Pancreas (tissue), 10 donors: ENCODE measurements around the gene SNTG2. TPM values are rescaled to one million over a fixed set of nuclear protein-coding genes. Genes with fewer than 3 reads are reported as not detected.

ENCODE experiments used
- ATAC-seq, 4 donors: fragments of 200-7000 bp; cut with Tn5 transposase; one replicate each; pipeline versions ENCODE4 v1.8.0 to v1.9.1; 2020; ENCODE audit warnings: mild to moderate bottlenecking in 4 of 4, moderate library complexity in 4 of 4
- DNase-seq, 6 donors: peaks; one replicate each; pipeline ENCODE4 v3.0.0-alpha.2; 2020
- FAIRE-seq: peaks from 2 replicates; lab custom pipeline; 2012; peaks lifted over from hg19 to GRCh38; lab: Jason Lieb, UNC
- H3K27ac ChIP-seq, 4 donors: fragments of 200-600 bp; sonication (generic); 1 replicate in 3 of 4; 2 replicates in 1 of 4; pipeline versions ENCODE4 v1.5.0 to v1.8.0; 2020
- H3K27me3 ChIP-seq, 4 donors: fragments of 200-600 bp; one replicate each; pipeline ENCODE4 v1.8.0; 2021
- H3K36me3 ChIP-seq, 3 donors: fragments of 200-600 bp; sonication (generic) in 1 of 3; one replicate each; pipeline versions ENCODE4 v1.5.0 to v1.8.0; 2020 to 2021
- H3K4me1 ChIP-seq, 3 donors: fragments of 200-600 bp; one replicate each; pipeline ENCODE4 v1.8.0; 2021
- H3K4me3 ChIP-seq, 4 donors: fragments of 200-600 bp; sonication (generic) in 2 of 4; one replicate each; pipeline versions ENCODE4 v1.5.0 to v1.8.0; 2020 to 2021
- H3K9me3 ChIP-seq, 4 donors: fragments of 200-600 bp; one replicate each; pipeline ENCODE4 v1.8.0; 2021
- CTCF ChIP-seq, 4 donors: fragments of 200-600 bp; sonication (generic) in 3 of 4; IDR thresholded peaks; one replicate each; pipeline versions ENCODE4 v1.5.0 to v1.8.0; 2021; ENCODE audit warnings: antibody characterized with exemption in 4 of 4
- WGBS, 2 donors: extraction: QIAGEN DNeasy Blood & Tissue Kit; methylation state at CpG; one replicate each; pipeline ENCODE4 v1.1.7; 2013; 5-methylcytosine and 5-hydroxymethylcytosine counted together
- intact Hi-C, 3 donors: fragments of 100-400 bp; cut with DNase I; formaldehyde crosslinking; loops; one replicate each; pipeline versions ENCODE4 v1.11.1 to v1.14.2; 2022
- polyA plus RNA-seq, 2 donors: library from polyadenylated mRNA; stranded (reverse); fragments of 200-250 nt; gene quantifications; one replicate each; pipeline ENCODE4 v1.2.3, GENCODE V29; 2013
- total RNA-seq, 6 donors: library from RNA; stranded (reverse); fragmentation: NEBNext Ultra II Directional in 4 of 6; extraction: Animal tissue kit (Norgen Biotek cat#: 25700) in 4 of 6; gene quantifications; one replicate each; pipeline versions ENCODE4 v1.2.1 to v1.2.4, GENCODE V29; 2021 to 2023
- donor health status: healthy with polysubstance abuse.
- donor health status: DM: no; HTN: no; CAD: no; lungs with moderate emphysema.
- donor health status: DM: no; HTN: no; CAD: no.
- donor health status: control.
- donor health status: control.
- donor health status: Bipolar disorder and iron deficiency.
- donor health status: DM: yes; HTN: yes; CAD: no.
- donor health status: DM: no; HTN: no; CAD: no.
- donor health status: DM: no; HTN: no; CAD: no.
- donor health status: DM: yes; HTN: yes; CAD: no.

SNTG2 gene
- total and polyA plus RNA-seq, 8 donors: 1.4 to 19.2 (median 4.6) TPM

GRCh38 chr2:929925-930324 lies 20.7 kb upstream of the SNTG2 start:
- ATAC-seq (no peak), FAIRE-seq (no peak), DNase-seq (no peak)
- H3K4me1 ChIP-seq: peaks cover 0 to 4% (median 0%) of the 10 kb centered on the region in 3 donors
- no peak overlapping the region for H3K27ac ChIP-seq
- no peak overlapping the region for H3K4me3 ChIP-seq
- no peaks in the 10 kb centered on the region for H3K36me3 ChIP-seq
- 86 to 94% methylated on average over 14 of the region's 14 CpGs for WGBS, 2 donors
- TF ChIP-seq CTCF (IDR thresholded peaks at IDR 0.05): no peak
- no peaks in the 10 kb centered on the region for H3K9me3 ChIP-seq
- no peaks in the 10 kb centered on the region for H3K27me3 ChIP-seq
- intact Hi-C loops: no loop called here

GRCh38 chr2:930935-931334 lies 19.7 kb upstream of the SNTG2 start:
- WGBS, 2 donors: 54 to 60% methylated on average over 4 of the region's 4 CpGs
- TF ChIP-seq CTCF (IDR thresholded peaks at IDR 0.05): no peak
- Histone ChIP-seq H3K27ac (no peak overlapping the region), H3K4me3 (no peak overlapping the region), H3K36me3 (no peaks in the 10 kb centered on the region), H3K9me3 (no peaks in the 10 kb centered on the region), H3K27me3 (no peaks in the 10 kb centered on the region), H3K4me1 (peaks cover 0 to 4% (median 0%) of the 10 kb centered on the region in 3 donors)
- FAIRE-seq: no peak
- intact Hi-C loops: no loop called here
- ATAC-seq: peak in 1 of 4 donors; percentile 35
- no peak for DNase-seq

GRCh38 chr2:932320-933115 lies 18.1 kb upstream of the SNTG2 start:
- no peak for ATAC-seq
- H3K9me3 ChIP-seq: no peaks in the 10 kb centered on the region
- no peak overlapping the region for H3K4me3 ChIP-seq
- no peak for TF ChIP-seq CTCF (IDR thresholded peaks at IDR 0.05)
- no peak overlapping the region for H3K27ac ChIP-seq
- intact Hi-C loops: no loop called here
- DNase-seq: no peak
- 83 to 84% methylated on average over 27 to 30 of the region's 31 CpGs for WGBS, 2 donors
- H3K27me3 ChIP-seq: no peaks in the 10 kb centered on the region
- peaks cover 0 to 4% (median 0%) of the 10 kb centered on the region in 3 donors for H3K4me1 ChIP-seq
- H3K36me3 ChIP-seq: no peaks in the 10 kb centered on the region
- no peak for FAIRE-seq

- H3K9me3 ChIP-seq: no peaks in the 10 kb centered on the region
- WGBS, 2 donors: 67 to 72% methylated on average over 17 of the region's 17 CpGs
- H3K36me3 ChIP-seq: no peaks in the 10 kb centered on the region
- no peaks in the 10 kb centered on the region for H3K27me3 ChIP-seq
- H3K27ac ChIP-seq: no peak overlapping the region
- no peak for DNase-seq
- no peak overlapping the region for H3K4me3 ChIP-seq
- H3K4me1 ChIP-seq: peaks cover 0 to 4% (median 0%) of the 10 kb centered on the region in 3 donors
- ATAC-seq: no peak
- intact Hi-C loops: no loop called here
- no peak for TF ChIP-seq CTCF (IDR thresholded peaks at IDR 0.05)
- no peak for FAIRE-seq
These were observed 16.8 kb upstream of the SNTG2 start for GRCh38 chr2:933734-934295.

- Histone ChIP-seq H3K4me3 (no peak overlapping the region), H3K27me3 (no peaks in the 10 kb centered on the region), H3K27ac (no peak overlapping the region), H3K9me3 (no peaks in the 10 kb centered on the region), H3K4me1 (no peaks in the 10 kb centered on the region), H3K36me3 (no peaks in the 10 kb centered on the region)
- ATAC-seq (peak in 1 of 4 donors; percentile 32), DNase-seq (peak in 1 of 6 donors; percentile 43), FAIRE-seq (no peak)
- WGBS, 2 donors: 75 to 82% methylated on average over 15 of the region's 15 CpGs
- intact Hi-C loops: no loop called here
- TF ChIP-seq CTCF (IDR thresholded peaks at IDR 0.05): no peak
These were observed 13.1 kb upstream of the SNTG2 start for GRCh38 chr2:937530-937929.
